Measurements from ENCODE around the gene MYRIP.

GRCh38 chr3:39935261-39935660, 125.9 kb downstream of the MYRIP start:
- TF ChIP-seq, protein P1, sequence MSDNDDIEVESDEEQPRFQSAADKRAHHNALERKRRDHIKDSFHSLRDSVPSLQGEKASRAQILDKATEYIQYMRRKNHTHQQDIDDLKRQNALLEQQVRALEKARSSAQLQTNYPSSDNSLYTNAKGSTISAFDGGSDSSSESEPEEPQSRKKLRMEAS (IDR thresholded peaks at IDR 0.05), result no peak
- no peak for TF ChIP-seq EZH2 (IDR thresholded peaks at IDR 0.05)
- TF ChIP-seq TCF7L2 (IDR thresholded peaks at IDR 0.05; ENCODE audit: borderline replicate concordance, extremely low read depth, insufficient read depth, insufficient read length), result no peak

Data from HCT116 (cell line).